GM23338 (cell line): ENCODE results near the gene TTC17.

Experiments used
- CTCF ChIP-seq, 2 experiments: fragments of 200-600 bp in 1 of 2; sonication (generic) in 1 of 2; conservative IDR thresholded peaks; 2 replicates each; pipeline versions ENCODE4 v1.5.1 to v1.6.1; 2016 to 2017; ENCODE audit warnings: antibody characterized with exemption in 2 of 2, low read depth in 2 of 2, mild to moderate bottlenecking in 2 of 2, moderate library complexity in 1 of 2
- REST ChIP-seq: IDR thresholded peaks from one replicate; pipeline ENCODE4 v1.6.1; 2018; ENCODE audit warnings: antibody characterized with exemption; ENCODE audit not compliant: unreplicated experiment

- TF ChIP-seq CTCF (conservative IDR thresholded peaks at IDR 0.05; ENCODE audit: low read depth in 2 of 2) (no peak), REST (no peak)
These were observed 37.9 kb downstream of the TTC17 start for GRCh38 chr11:43396617-43397016.
